B cell (primary cell): Measurements from ENCODE around the gene TLR5.

Source experiments
- CTCF ChIP-seq: fragments of 200-600 bp; IDR thresholded peaks from one replicate; pipeline ENCODE4 v1.8.0; 2022; ENCODE audit warnings: antibody characterized with exemption, mild to moderate bottlenecking
- EZH2 ChIP-seq: IDR thresholded peaks from 2 replicates; pipeline ENCODE4 v1.6.1; 2012; ENCODE audit warnings: borderline replicate concordance, low read depth, mild to moderate bottlenecking, moderate library complexity, low read length; ENCODE audit not compliant: insufficient read depth, poor library complexity, severe bottlenecking

GRCh38 chr1:223081181-223081994 lies 61.7 kb downstream of the TLR5 start:
- TF ChIP-seq EZH2 (no peak), CTCF (peak; percentile 96)
